ENCODE results near the gene CLASP1. TPM values are rescaled to one million over a fixed set of nuclear protein-coding genes. Genes with fewer than 3 reads are reported as not detected.

The CLASP1 gene
- total and polyA plus RNA-seq, 2 experiments from 2014 or later = 16.6 to 56.3 TPM

- Mint-ChIP-seq H3K36me3 (ENCODE audit: low read depth) (peaks cover 3% of the 10 kb centered on the region; the same call in 1 of the 3 replicates), H3K27me3 (ENCODE audit: insufficient read depth, low read depth, poor library complexity) (peaks cover 3% of the 10 kb centered on the region), H3K9me3 (no peaks in the 10 kb centered on the region), H3K27ac (no peak overlapping the region), H3K4me1 (peaks cover 12% of the 10 kb centered on the region; the same call in 2 of the 3 replicates), H3K4me3 (no peak overlapping the region)
- 0 out of 2 replicates have a peak, but pooled peaks cover 6% of the 10 kb centered on the region for H3K4me1 ChIP-seq (ENCODE audit: insufficient read depth)
- H2AFZ ChIP-seq = no peak overlapping the region
- H3F3A ChIP-seq (replicated peaks; ENCODE audit: low read depth) = no peaks in the 10 kb centered on the region; the same call in 1 of the 2 replicates
- no peak overlapping the region for H3K27ac ChIP-seq (ENCODE audit: low read depth)
- peaks cover 85% of the 10 kb centered on the region for H3K79me2 ChIP-seq (replicated peaks; ENCODE audit: insufficient read depth)
- TF ChIP-seq POLR2AphosphoS5 (IDR thresholded peaks at IDR 0.05; ENCODE audit: low read depth) (no peak), REST (IDR thresholded peaks at IDR 0.05; ENCODE audit: unreplicated experiment) (no peak), ZNF331 (CRISPR knock-in tag; IDR thresholded peaks at IDR 0.05; ENCODE audit: low read depth) (no peak), JUNB (IDR thresholded peaks at IDR 0.05; ENCODE audit: unreplicated experiment) (no peak), ZNF462 (CRISPR knock-in tag; IDR thresholded peaks at IDR 0.05) (no peak), EZH2 (IDR thresholded peaks at IDR 0.05; ENCODE audit: low read depth, unreplicated experiment) (no peak), ZNF114 (CRISPR knock-in tag; IDR thresholded peaks at IDR 0.05) (no peak), CTCF (conservative IDR thresholded peaks at IDR 0.05; ENCODE audit: low read depth in 2 of 2) (no peak), CREB1 (CRISPR knock-in tag; IDR thresholded peaks at IDR 0.05; ENCODE audit: low read depth) (no peak), ETS1 (IDR thresholded peaks at IDR 0.05) (no peak), EZH2phosphoT487 (IDR thresholded peaks at IDR 0.05; ENCODE audit: unreplicated experiment) (no peak), STAT1 (IDR thresholded peaks at IDR 0.05; ENCODE audit: unreplicated experiment) (no peak), NANOG (IDR thresholded peaks at IDR 0.05; ENCODE audit: borderline replicate concordance) (no peak)
- no peak for ATAC-seq
- H3K9me2 ChIP-seq (ENCODE audit: insufficient read depth) = no peaks in the 10 kb centered on the region
- H4K20me1 ChIP-seq (replicated peaks; ENCODE audit: insufficient read depth) = peaks cover 16% of the 10 kb centered on the region; the same call in 1 of the 2 replicates
- no peaks in the 10 kb centered on the region for H3K36me3 ChIP-seq (ENCODE audit: insufficient read depth)
- no peak overlapping the region for H3K4me2 ChIP-seq
- no peaks in the 10 kb centered on the region for H3K27me3 ChIP-seq (ENCODE audit: insufficient read depth)
- no peak overlapping the region for H3K4me3 ChIP-seq
- no peak for DNase-seq (ENCODE audit: low spot score)
These were observed 54.0 kb downstream of the CLASP1 start for GRCh38 chr2:121595012-121595891.
